D721Med (cell line): ENCODE results near the gene MRPS14.

ENCODE experiments used
- DNase-seq: peaks from one replicate; pipeline ENCODE4 v3.0.0; 2011; ENCODE audit warnings: low spot score; ENCODE audit not compliant: insufficient read length
- FAIRE-seq: peaks from 2 replicates; lab custom pipeline; 2011; peaks lifted over from hg19 to GRCh38; lab: Jason Lieb, UNC
- CTCF ChIP-seq: IDR thresholded peaks from 2 replicates; pipeline ENCODE4 v1.5.1; 2012; ENCODE audit warnings: mild to moderate bottlenecking, control low read depth; ENCODE audit not compliant: insufficient read depth; ENCODE audit errors: missing control alignments

The MRPS14 gene

GRCh38 chr1:174964261-174964971 is 58.8 kb downstream of the MRPS14 start:
- DNase-seq = no peak
- TF ChIP-seq CTCF = no peak
- no peak for FAIRE-seq

GRCh38 chr1:174963529-174964125 is 59.6 kb downstream of the MRPS14 start:
- no peak for TF ChIP-seq CTCF
- DNase-seq (no peak), FAIRE-seq (no peak)
